ENCODE measurements around the gene DCAF10. TPM values are rescaled to one million over a fixed set of nuclear protein-coding genes. Genes with fewer than 3 reads are reported as not detected.
"Not testable (repeated sequence)": the region's sequence is repeated elsewhere in the genome, so short reads cannot be mapped to it uniquely, and the experiment has no call there.

Gene DCAF10
- total RNA-seq, 1 experiment from 2014 or later: 5.7 TPM

DNA sequence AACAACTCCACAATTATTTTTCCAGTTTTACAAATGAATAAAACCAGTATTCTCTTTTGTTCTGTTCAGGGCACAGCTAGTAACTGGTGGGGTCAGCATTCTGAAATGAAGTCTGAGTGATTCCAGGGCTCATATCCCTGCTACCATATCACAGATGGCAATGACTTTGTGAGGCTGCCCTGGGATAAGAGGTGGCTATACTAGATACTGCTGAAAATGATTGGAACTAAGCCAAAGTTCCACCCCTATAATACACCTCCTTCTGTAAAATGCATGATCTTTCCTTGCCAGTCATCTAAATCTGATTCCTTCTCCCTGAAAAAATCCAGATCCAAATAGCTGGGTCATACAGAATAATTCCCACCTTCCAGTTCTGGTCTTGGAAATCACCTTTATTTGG is 88.9 kb downstream of the DCAF10 start:
- H3K36me3 Mint-ChIP-seq (ENCODE audit: insufficient read depth, unreplicated experiment): peaks cover 2% of the 10 kb centered on the region
- TF ChIP-seq, protein P1, sequence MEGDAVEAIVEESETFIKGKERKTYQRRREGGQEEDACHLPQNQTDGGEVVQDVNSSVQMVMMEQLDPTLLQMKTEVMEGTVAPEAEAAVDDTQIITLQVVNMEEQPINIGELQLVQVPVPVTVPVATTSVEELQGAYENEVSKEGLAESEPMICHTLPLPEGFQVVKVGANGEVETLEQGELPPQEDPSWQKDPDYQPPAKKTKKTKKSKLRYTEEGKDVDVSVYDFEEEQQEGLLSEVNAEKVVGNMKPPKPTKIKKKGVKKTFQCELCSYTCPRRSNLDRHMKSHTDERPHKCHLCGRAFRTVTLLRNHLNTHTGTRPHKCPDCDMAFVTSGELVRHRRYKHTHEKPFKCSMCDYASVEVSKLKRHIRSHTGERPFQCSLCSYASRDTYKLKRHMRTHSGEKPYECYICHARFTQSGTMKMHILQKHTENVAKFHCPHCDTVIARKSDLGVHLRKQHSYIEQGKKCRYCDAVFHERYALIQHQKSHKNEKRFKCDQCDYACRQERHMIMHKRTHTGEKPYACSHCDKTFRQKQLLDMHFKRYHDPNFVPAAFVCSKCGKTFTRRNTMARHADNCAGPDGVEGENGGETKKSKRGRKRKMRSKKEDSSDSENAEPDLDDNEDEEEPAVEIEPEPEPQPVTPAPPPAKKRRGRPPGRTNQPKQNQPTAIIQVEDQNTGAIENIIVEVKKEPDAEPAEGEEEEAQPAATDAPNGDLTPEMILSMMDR (IDR thresholded peaks at IDR 0.05; ENCODE audit: unreplicated experiment): no peak
- BruUV-seq (replicated peaks): no TSS peak
- H3K27me3 Mint-ChIP-seq (ENCODE audit: unreplicated experiment): no peaks in the 10 kb centered on the region
- no peak for DNase-seq
- H3K4me1 Mint-ChIP-seq (ENCODE audit: low read depth, unreplicated experiment): no peaks in the 10 kb centered on the region
- no peaks in the 10 kb centered on the region for H3K9me3 Mint-ChIP-seq (ENCODE audit: low read depth, unreplicated experiment)
- no peak overlapping the region for H3K27ac Mint-ChIP-seq (ENCODE audit: unreplicated experiment)
- CTCF ChIA-PET: no interaction called here
- H3K4me3 Mint-ChIP-seq (ENCODE audit: low read depth, unreplicated experiment): no peak overlapping the region
- intact Hi-C loops (cut with micrococcal nuclease; ENCODE audit: unreplicated experiment): no loop called here

- DNase-seq; H3K36me3 Mint-ChIP-seq (ENCODE audit: insufficient read depth, unreplicated experiment); CTCF ChIA-PET; H3K4me1 Mint-ChIP-seq (ENCODE audit: low read depth, unreplicated experiment); intact Hi-C loops (cut with micrococcal nuclease; ENCODE audit: unreplicated experiment); H3K4me3 Mint-ChIP-seq (ENCODE audit: low read depth, unreplicated experiment); H3K27me3 Mint-ChIP-seq (ENCODE audit: unreplicated experiment); H3K9me3 Mint-ChIP-seq (ENCODE audit: low read depth, unreplicated experiment); BruUV-seq (replicated peaks); H3K27ac Mint-ChIP-seq (ENCODE audit: unreplicated experiment): not testable (repeated sequence)
These were observed 90.4 kb downstream of the DCAF10 start for GRCh38 chr9:37891042-37891441.

- intact Hi-C loops (cut with micrococcal nuclease; ENCODE audit: unreplicated experiment): no loop called here
- TF ChIP-seq, protein P1 (IDR thresholded peaks at IDR 0.05; ENCODE audit: unreplicated experiment): no peak
- Mint-ChIP-seq H3K4me3 (ENCODE audit: low read depth, unreplicated experiment) (no peak overlapping the region), H3K4me1 (ENCODE audit: low read depth, unreplicated experiment) (no peaks in the 10 kb centered on the region), H3K27ac (ENCODE audit: unreplicated experiment) (no peak overlapping the region), H3K9me3 (ENCODE audit: low read depth, unreplicated experiment) (no peaks in the 10 kb centered on the region), H3K27me3 (ENCODE audit: unreplicated experiment) (no peaks in the 10 kb centered on the region), H3K36me3 (ENCODE audit: insufficient read depth, unreplicated experiment) (peaks cover 9% of the 10 kb centered on the region)
- CTCF ChIA-PET: no interaction called here
- no peak for DNase-seq
- BruUV-seq (replicated peaks): no TSS peak
These were observed 91.5 kb downstream of the DCAF10 start for GRCh38 chr9:37892063-37892462.

GRCh38 chr9:37897665-37898064 is 97.1 kb downstream of the DCAF10 start:
- Mint-ChIP-seq H3K9me3 (ENCODE audit: low read depth, unreplicated experiment) (no peaks in the 10 kb centered on the region), H3K27ac (ENCODE audit: unreplicated experiment) (no peak overlapping the region), H3K4me3 (ENCODE audit: low read depth, unreplicated experiment) (no peak overlapping the region), H3K4me1 (ENCODE audit: low read depth, unreplicated experiment) (no peaks in the 10 kb centered on the region), H3K36me3 (ENCODE audit: insufficient read depth, unreplicated experiment) (peaks cover 9% of the 10 kb centered on the region), H3K27me3 (ENCODE audit: unreplicated experiment) (no peaks in the 10 kb centered on the region)
- BruUV-seq (replicated peaks): no TSS peak
- CTCF ChIA-PET: no interaction called here
- TF ChIP-seq, protein P1 (IDR thresholded peaks at IDR 0.05; ENCODE audit: unreplicated experiment): no peak
- intact Hi-C loops (cut with micrococcal nuclease; ENCODE audit: unreplicated experiment): no loop called here
- no peak for DNase-seq

- no peaks in the 10 kb centered on the region for H3K4me1 Mint-ChIP-seq (ENCODE audit: low read depth, unreplicated experiment)
- DNase-seq: no peak
- TF ChIP-seq, protein P1 (IDR thresholded peaks at IDR 0.05; ENCODE audit: unreplicated experiment): no peak
- BruUV-seq (replicated peaks): no TSS peak
- H3K27ac Mint-ChIP-seq (ENCODE audit: unreplicated experiment): no peak overlapping the region
- H3K4me3 Mint-ChIP-seq (ENCODE audit: low read depth, unreplicated experiment): no peak overlapping the region
- peaks cover 9% of the 10 kb centered on the region for H3K36me3 Mint-ChIP-seq (ENCODE audit: insufficient read depth, unreplicated experiment)
- no peaks in the 10 kb centered on the region for H3K27me3 Mint-ChIP-seq (ENCODE audit: unreplicated experiment)
- H3K9me3 Mint-ChIP-seq (ENCODE audit: low read depth, unreplicated experiment): no peaks in the 10 kb centered on the region
- CTCF ChIA-PET: no interaction called here
- intact Hi-C loops (cut with micrococcal nuclease; ENCODE audit: unreplicated experiment): no loop called here
These were observed 98.4 kb downstream of the DCAF10 start for GRCh38 chr9:37899041-37899440.
